H9 (cell line): ENCODE measurements around the gene ANKZF1. TPM values are rescaled to one million over a fixed set of nuclear protein-coding genes. Genes with fewer than 3 reads are reported as not detected.

ENCODE experiments used
- DNase-seq: peaks from one replicate; pipeline ENCODE4 v3.0.0-alpha.2; 2017
- H2AFZ ChIP-seq: one replicate; pipeline ENCODE4 v1.6.1; 2013; ENCODE audit warnings: mild to moderate bottlenecking, low read length, control low read depth, moderate library complexity
- H2AK5ac ChIP-seq: 2 replicates; pipeline ENCODE4 v1.6.1; 2013; ENCODE audit warnings: low read length, control low read depth, mixed read lengths; ENCODE audit not compliant: insufficient read length
- H2BK120ac ChIP-seq: one replicate; pipeline ENCODE4 v1.6.1; 2013; ENCODE audit warnings: low read depth, mild to moderate bottlenecking, low read length, control low read depth, inconsistent platforms; ENCODE audit not compliant: poor library complexity, severe bottlenecking
- H2BK12ac ChIP-seq: 2 replicates; pipeline ENCODE4 v1.6.1; 2013; ENCODE audit warnings: low read length, control low read depth, mixed read lengths, low read depth; ENCODE audit not compliant: insufficient read length
- H2BK15ac ChIP-seq: 2 replicates; pipeline ENCODE4 v1.6.1; 2013; ENCODE audit warnings: low read depth, low read length, control low read depth
- H2BK20ac ChIP-seq: one replicate; pipeline ENCODE4 v1.6.1; 2013; ENCODE audit warnings: low read depth, mild to moderate bottlenecking, low read length, control low read depth, inconsistent platforms; ENCODE audit not compliant: poor library complexity, severe bottlenecking
- H2BK5ac ChIP-seq: 2 replicates; pipeline ENCODE4 v1.6.1; 2013; ENCODE audit warnings: low read length, control low read depth, mixed read lengths; ENCODE audit not compliant: insufficient read length
- H3K14ac ChIP-seq: 2 replicates; pipeline ENCODE4 v1.6.1; 2013; ENCODE audit warnings: low read length, control low read depth; ENCODE audit not compliant: insufficient read depth
- H3K18ac ChIP-seq: 2 replicates; pipeline ENCODE4 v1.6.1; 2013; ENCODE audit warnings: low read depth, mild to moderate bottlenecking, mixed read lengths, low read length, control low read depth; ENCODE audit not compliant: insufficient read length
- H3K23ac ChIP-seq: 2 replicates; pipeline ENCODE4 v1.6.1; 2013; ENCODE audit warnings: low read length, control low read depth, mixed read lengths, low read depth; ENCODE audit not compliant: insufficient read length
- H3K23me2 ChIP-seq: 2 replicates; pipeline ENCODE4 v1.6.1; 2013; ENCODE audit warnings: low read depth, mild to moderate bottlenecking, mixed read lengths, low read length, control low read depth; ENCODE audit not compliant: insufficient read length, poor library complexity, severe bottlenecking
- H3K27ac ChIP-seq: 2 replicates; pipeline ENCODE4 v1.5.1; 2013; ENCODE audit warnings: low read length, control low read depth, mixed read lengths, low read depth; ENCODE audit not compliant: insufficient read length
- H3K27me3 ChIP-seq: 2 replicates; pipeline ENCODE4 v1.6.1; 2013; ENCODE audit warnings: low read length, control low read depth, inconsistent platforms; ENCODE audit not compliant: insufficient read depth
- H3K4ac ChIP-seq: 2 replicates; pipeline ENCODE4 v1.6.1; 2013; ENCODE audit warnings: low read depth, mild to moderate bottlenecking, control low read depth, inconsistent platforms, low read length, moderate library complexity
- H3K4me1 ChIP-seq: 2 replicates; pipeline ENCODE4 v1.6.1; 2013; ENCODE audit warnings: low read length, control low read depth, inconsistent platforms; ENCODE audit not compliant: insufficient read depth
- H3K4me2 ChIP-seq: 2 replicates; pipeline ENCODE4 v1.6.1; 2013; ENCODE audit warnings: low read length, control low read depth, mixed read lengths; ENCODE audit not compliant: insufficient read length, insufficient read depth
- H3K56ac ChIP-seq: 2 replicates; pipeline ENCODE4 v1.6.1; 2013; ENCODE audit warnings: low read depth, mild to moderate bottlenecking, mixed read lengths, low read length, control low read depth; ENCODE audit not compliant: insufficient read length
- H3K79me1 ChIP-seq: 2 replicates; pipeline ENCODE4 v1.6.1; 2013; ENCODE audit warnings: low read depth, mild to moderate bottlenecking, moderate library complexity, low read length, control low read depth, inconsistent platforms; ENCODE audit not compliant: insufficient read depth, poor library complexity, severe bottlenecking
- H3K79me2 ChIP-seq: 2 replicates; pipeline ENCODE4 v1.6.1; 2013; ENCODE audit warnings: low read length, control low read depth, inconsistent platforms; ENCODE audit not compliant: insufficient read depth
- H3K9ac ChIP-seq: 2 replicates; pipeline ENCODE4 v1.6.1; 2013; ENCODE audit warnings: low read length, control low read depth, mixed read lengths; ENCODE audit not compliant: insufficient read length; ENCODE audit errors: extremely low read depth
- H3K9me3 ChIP-seq: one replicate; pipeline ENCODE4 v1.6.1; 2013; ENCODE audit warnings: low read depth, low read length, inconsistent platforms; ENCODE audit not compliant: control insufficient read depth
- H3T11ph ChIP-seq: one replicate; pipeline ENCODE4 v1.6.1; 2013; ENCODE audit warnings: mild to moderate bottlenecking, low read length, control low read depth, inconsistent platforms
- H4K20me1 ChIP-seq: one replicate; pipeline ENCODE4 v1.6.1; 2013; ENCODE audit not compliant: control insufficient read depth, insufficient read length, insufficient read depth
- H4K5ac ChIP-seq: 2 replicates; pipeline ENCODE4 v1.6.1; 2013; ENCODE audit warnings: low read depth, mild to moderate bottlenecking, mixed read lengths, low read length, control low read depth; ENCODE audit not compliant: insufficient read length
- H4K8ac ChIP-seq: replicated peaks from 2 replicates; pipeline ENCODE4 v1.6.1; 2013; ENCODE audit warnings: low read length, control low read depth, mixed read lengths, low read depth; ENCODE audit not compliant: insufficient read length
- H4K91ac ChIP-seq: 2 replicates; pipeline ENCODE4 v1.6.1; 2013; ENCODE audit warnings: low read depth, mild to moderate bottlenecking, moderate library complexity, mixed read lengths, low read length, control low read depth; ENCODE audit not compliant: insufficient read length
- H3K27ac Mint-ChIP-seq, 3 experiments: 2 replicates in 2 of 3; 3 replicates in 1 of 3; pipeline ENCODE4 v1.8.0; 2020 to 2021; ENCODE audit warnings: mixed read lengths in 3 of 3, mild to moderate bottlenecking in 1 of 3, moderate library complexity in 1 of 3
- H3K27me3 Mint-ChIP-seq: 2 replicates; pipeline ENCODE4 v1.8.0; 2021; ENCODE audit warnings: low read depth, mild to moderate bottlenecking, moderate library complexity, mixed read lengths
- H3K36me3 Mint-ChIP-seq, 3 experiments: 2 replicates in 2 of 3; 3 replicates in 1 of 3; pipeline ENCODE4 v1.8.0; 2020 to 2021; ENCODE audit warnings: low read depth in 3 of 3, mixed read lengths in 3 of 3; ENCODE audit not compliant: insufficient read depth in 1 of 3
- H3K4me1 Mint-ChIP-seq, 2 experiments: 2 replicates each; pipeline ENCODE4 v1.8.0; 2020; ENCODE audit warnings: mixed read lengths in 2 of 2
- H3K4me3 Mint-ChIP-seq, 2 experiments: 2 replicates in 1 of 2; 3 replicates in 1 of 2; pipeline ENCODE4 v1.8.0; 2020 to 2021; ENCODE audit warnings: mild to moderate bottlenecking in 2 of 2, mixed read lengths in 2 of 2, moderate library complexity in 1 of 2
- H3K9me3 Mint-ChIP-seq, 2 experiments: 2 replicates in 1 of 2; 3 replicates in 1 of 2; pipeline ENCODE4 v1.8.0; 2020; ENCODE audit warnings: mild to moderate bottlenecking in 2 of 2, mixed read lengths in 2 of 2, moderate library complexity in 1 of 2
- CTCF ChIP-seq: fragments of 200-600 bp; sonication (generic); conservative IDR thresholded peaks from 3 replicates; pipeline ENCODE4 v1.8.0; 2021; ENCODE audit warnings: antibody characterized with exemption, mild to moderate bottlenecking
- WGBS: extraction: QIAGEN DNeasy Blood & Tissue Kit; methylation state at CpG from one replicate; pipeline ENCODE4 v1.1.7; 2013; ENCODE audit warnings: missing lambda C conversion rate, low lambda C conversion rate, mixed read lengths; ENCODE audit not compliant: insufficient read length; ENCODE audit errors: extremely low coverage; 5-methylcytosine and 5-hydroxymethylcytosine counted together
- total RNA-seq: library from RNA; stranded (reverse); gene quantifications from 2 replicates; pipeline ENCODE4 v1.2.1, GENCODE V29; 2021

The ANKZF1 gene
- total RNA-seq, 1 experiment from 2014 or later, result 55.4 TPM

GRCh38 chr2:219272995-219273394 is 43.4 kb downstream of the ANKZF1 start:
- H3K79me2 ChIP-seq, result no peaks in the 10 kb centered on the region
- no peak overlapping the region for H3K14ac ChIP-seq
- H3K79me1 ChIP-seq, result no peaks in the 10 kb centered on the region
- no peak overlapping the region for H2BK15ac ChIP-seq
- no CpG with 5 or more reads among the region's 2 CpGs for WGBS
- no peak overlapping the region for H3K23ac ChIP-seq
- no peak overlapping the region for H4K8ac ChIP-seq
- H2BK120ac ChIP-seq, result no peak overlapping the region
- no peak overlapping the region for H3T11ph ChIP-seq
- H2AFZ ChIP-seq, result no peak overlapping the region
- no peak for TF ChIP-seq CTCF
- peaks cover 21 to 23% of the 10 kb centered on the region in 2 experiments for H3K4me1 Mint-ChIP-seq
- H4K20me1 ChIP-seq, result no peaks in the 10 kb centered on the region
- peaks cover 32% of the 10 kb centered on the region for H3K27me3 Mint-ChIP-seq
- H3K4me1 ChIP-seq, result peaks cover 4% of the 10 kb centered on the region; the same call in 1 of the 2 replicates
- no peak overlapping the region for H3K4me2 ChIP-seq
- DNase-seq, result no peak
- no peak overlapping the region for H3K4me3 Mint-ChIP-seq
- no peak overlapping the region for H4K5ac ChIP-seq
- H2AK5ac ChIP-seq, result no peak overlapping the region
- no peaks in the 10 kb centered on the region for H3K27me3 ChIP-seq
- no peak overlapping the region for H2BK12ac ChIP-seq
- no peaks in the 10 kb centered on the region for H3K9me3 ChIP-seq
- no peak overlapping the region for H4K91ac ChIP-seq
- no peak overlapping the region for H3K9ac ChIP-seq
- H2BK20ac ChIP-seq, result no peak overlapping the region
- H3K23me2 ChIP-seq, result no peaks in the 10 kb centered on the region
- no peak overlapping the region for H3K56ac ChIP-seq
- H2BK5ac ChIP-seq, result no peak overlapping the region
- H3K9me3 Mint-ChIP-seq, result no peaks in the 10 kb centered on the region
- H3K27ac Mint-ChIP-seq, result no peak overlapping the region
- no peak overlapping the region for H3K4ac ChIP-seq
- no peak overlapping the region for H3K27ac ChIP-seq
- H3K18ac ChIP-seq, result no peak overlapping the region
- H3K36me3 Mint-ChIP-seq, result no peaks in the 10 kb centered on the region
